Measurements from ENCODE around the gene PHYHIPL. TPM values are rescaled to one million over a fixed set of nuclear protein-coding genes. Genes with fewer than 3 reads are reported as not detected.

The PHYHIPL gene
- total and polyA plus RNA-seq, 2 donors (not counting 1 experiment from before 2014, with no cell fraction given), result 0.02 TPM; not detected in 1

GRCh38 chr10:59269651-59270050 is 93.2 kb downstream of the PHYHIPL start:
- no peak overlapping the region for H3K9ac ChIP-seq (ENCODE audit: insufficient read depth, low read length)
- no peak overlapping the region for H2AFZ ChIP-seq (ENCODE audit: low read length)
- TF ChIP-seq EZH2 (IDR thresholded peaks at IDR 0.05; ENCODE audit: low read length, missing control alignments) (no peak), CTCF (conservative IDR thresholded peaks at IDR 0.05 in 1 of 2, IDR thresholded peaks at IDR 0.05 in 1 of 2; ENCODE audit: low read depth in 1 of 2, low read length in 2 of 2) (no peak)
- H3K36me3 ChIP-seq (ENCODE audit: control insufficient read depth, insufficient read depth, low read length), result no peaks in the 10 kb centered on the region
- H4K20me1 ChIP-seq (ENCODE audit: control insufficient read depth, extremely low read depth, insufficient read depth, low read length), result no peaks in the 10 kb centered on the region
- H3K4me2 ChIP-seq (ENCODE audit: extremely low read depth, insufficient read depth, low read length), result no peak overlapping the region
- no peaks in the 10 kb centered on the region for H3K4me1 ChIP-seq (ENCODE audit: control insufficient read depth, extremely low read depth, insufficient read depth, low read length)
- no peaks in the 10 kb centered on the region for H3K9me3 ChIP-seq (ENCODE audit: control insufficient read depth, insufficient read depth, low read depth, low read length)
- no peak overlapping the region for H3K4me3 ChIP-seq (replicated peaks in 1 of 4; ENCODE audit: control extremely low read depth in 1 of 4, insufficient read depth in 1 of 4, low read depth in 3 of 4, low read length in 4 of 4)
- H3K27ac ChIP-seq (ENCODE audit: insufficient read depth, low read length), result no peak overlapping the region
- no peaks in the 10 kb centered on the region for H3K79me2 ChIP-seq (ENCODE audit: control insufficient read depth, insufficient read depth, low read length)
- H3K27me3 ChIP-seq (ENCODE audit: control insufficient read depth, insufficient read depth, low read length), result no peaks in the 10 kb centered on the region
- DNase-seq (ENCODE audit: low read depth in 2 of 2), result no peak

- TF ChIP-seq CTCF (conservative IDR thresholded peaks at IDR 0.05 in 1 of 2, IDR thresholded peaks at IDR 0.05 in 1 of 2; ENCODE audit: low read depth in 1 of 2, low read length in 2 of 2) (no peak), EZH2 (IDR thresholded peaks at IDR 0.05; ENCODE audit: low read length, missing control alignments) (no peak)
- no peak overlapping the region for H3K9ac ChIP-seq (ENCODE audit: insufficient read depth, low read length)
- H3K4me2 ChIP-seq (ENCODE audit: extremely low read depth, insufficient read depth, low read length), result no peak overlapping the region
- no peaks in the 10 kb centered on the region for H4K20me1 ChIP-seq (ENCODE audit: control insufficient read depth, extremely low read depth, insufficient read depth, low read length)
- H3K79me2 ChIP-seq (ENCODE audit: control insufficient read depth, insufficient read depth, low read length), result no peaks in the 10 kb centered on the region
- no peak overlapping the region for H3K4me3 ChIP-seq (replicated peaks in 1 of 4; ENCODE audit: control extremely low read depth in 1 of 4, insufficient read depth in 1 of 4, low read depth in 3 of 4, low read length in 4 of 4)
- H3K27ac ChIP-seq (ENCODE audit: insufficient read depth, low read length), result no peak overlapping the region
- no peaks in the 10 kb centered on the region for H3K4me1 ChIP-seq (ENCODE audit: control insufficient read depth, extremely low read depth, insufficient read depth, low read length)
- no peaks in the 10 kb centered on the region for H3K9me3 ChIP-seq (ENCODE audit: control insufficient read depth, insufficient read depth, low read depth, low read length)
- no peaks in the 10 kb centered on the region for H3K36me3 ChIP-seq (ENCODE audit: control insufficient read depth, insufficient read depth, low read length)
- H3K27me3 ChIP-seq (ENCODE audit: control insufficient read depth, insufficient read depth, low read length), result no peaks in the 10 kb centered on the region
- H2AFZ ChIP-seq (ENCODE audit: low read length), result no peak overlapping the region
- DNase-seq (ENCODE audit: low read depth in 2 of 2), result peak in 1 of 2 donors; percentile 42
These were observed 94.0 kb downstream of the PHYHIPL start for GRCh38 chr10:59270492-59270891.

- no peaks in the 10 kb centered on the region for H4K20me1 ChIP-seq (ENCODE audit: control insufficient read depth, extremely low read depth, insufficient read depth, low read length)
- no peak overlapping the region for H3K4me2 ChIP-seq (ENCODE audit: extremely low read depth, insufficient read depth, low read length)
- no peak overlapping the region for H2AFZ ChIP-seq (ENCODE audit: low read length)
- no peaks in the 10 kb centered on the region for H3K36me3 ChIP-seq (ENCODE audit: control insufficient read depth, insufficient read depth, low read length)
- DNase-seq (ENCODE audit: low read depth in 2 of 2), result no peak
- TF ChIP-seq EZH2 (IDR thresholded peaks at IDR 0.05; ENCODE audit: low read length, missing control alignments) (no peak), CTCF (conservative IDR thresholded peaks at IDR 0.05 in 1 of 2, IDR thresholded peaks at IDR 0.05 in 1 of 2; ENCODE audit: low read depth in 1 of 2, low read length in 2 of 2) (no peak)
- H3K27me3 ChIP-seq (ENCODE audit: control insufficient read depth, insufficient read depth, low read length), result no peaks in the 10 kb centered on the region
- H3K9me3 ChIP-seq (ENCODE audit: control insufficient read depth, insufficient read depth, low read depth, low read length), result no peaks in the 10 kb centered on the region
- no peak overlapping the region for H3K27ac ChIP-seq (ENCODE audit: insufficient read depth, low read length)
- no peak overlapping the region for H3K4me3 ChIP-seq (replicated peaks in 1 of 4; ENCODE audit: control extremely low read depth in 1 of 4, insufficient read depth in 1 of 4, low read depth in 3 of 4, low read length in 4 of 4)
- H3K9ac ChIP-seq (ENCODE audit: insufficient read depth, low read length), result no peak overlapping the region
- no peaks in the 10 kb centered on the region for H3K79me2 ChIP-seq (ENCODE audit: control insufficient read depth, insufficient read depth, low read length)
- H3K4me1 ChIP-seq (ENCODE audit: control insufficient read depth, extremely low read depth, insufficient read depth, low read length), result no peaks in the 10 kb centered on the region
These were observed 94.7 kb downstream of the PHYHIPL start for GRCh38 chr10:59271160-59271559.

All from fibroblast of lung (primary cell).